Pancreas (tissue), 10 donors: ENCODE data around the gene C19orf81. TPM values are rescaled to one million over a fixed set of nuclear protein-coding genes. Genes with fewer than 3 reads are reported as not detected.
"Not testable (repeated sequence)": the region's sequence is repeated elsewhere in the genome, so short reads cannot be mapped to it uniquely, and the experiment has no call there.

ENCODE experiments used
- ATAC-seq, 4 donors: fragments of 200-7000 bp; cut with Tn5 transposase; one replicate each; pipeline versions ENCODE4 v1.8.0 to v1.9.1; 2020; ENCODE audit warnings: mild to moderate bottlenecking in 4 of 4, moderate library complexity in 4 of 4
- DNase-seq, 6 donors: peaks; one replicate each; pipeline ENCODE4 v3.0.0-alpha.2; 2020
- FAIRE-seq: peaks from 2 replicates; lab custom pipeline; 2012; peaks lifted over from hg19 to GRCh38; lab: Jason Lieb, UNC
- H3K27ac ChIP-seq, 4 donors: fragments of 200-600 bp; sonication (generic); 1 replicate in 3 of 4; 2 replicates in 1 of 4; pipeline versions ENCODE4 v1.5.0 to v1.8.0; 2020
- H3K27me3 ChIP-seq, 4 donors: fragments of 200-600 bp; one replicate each; pipeline ENCODE4 v1.8.0; 2021
- H3K36me3 ChIP-seq, 3 donors: fragments of 200-600 bp; sonication (generic) in 1 of 3; one replicate each; pipeline versions ENCODE4 v1.5.0 to v1.8.0; 2020 to 2021
- H3K4me1 ChIP-seq, 3 donors: fragments of 200-600 bp; one replicate each; pipeline ENCODE4 v1.8.0; 2021
- H3K4me3 ChIP-seq, 4 donors: fragments of 200-600 bp; sonication (generic) in 2 of 4; one replicate each; pipeline versions ENCODE4 v1.5.0 to v1.8.0; 2020 to 2021
- H3K9me3 ChIP-seq, 4 donors: fragments of 200-600 bp; one replicate each; pipeline ENCODE4 v1.8.0; 2021
- WGBS, 2 donors: extraction: QIAGEN DNeasy Blood & Tissue Kit; methylation state at CpG; one replicate each; pipeline ENCODE4 v1.1.7; 2013; 5-methylcytosine and 5-hydroxymethylcytosine counted together
- intact Hi-C, 3 donors: fragments of 100-400 bp; cut with DNase I; formaldehyde crosslinking; loops; one replicate each; pipeline versions ENCODE4 v1.11.1 to v1.14.2; 2022
- polyA plus RNA-seq, 2 donors: library from polyadenylated mRNA; stranded (reverse); fragments of 200-250 nt; gene quantifications; one replicate each; pipeline ENCODE4 v1.2.3, GENCODE V29; 2013
- total RNA-seq, 6 donors: library from RNA; stranded (reverse); fragmentation: NEBNext Ultra II Directional in 4 of 6; extraction: Animal tissue kit (Norgen Biotek cat#: 25700) in 4 of 6; gene quantifications; one replicate each; pipeline versions ENCODE4 v1.2.1 to v1.2.4, GENCODE V29; 2021 to 2023
- TF ChIP-seq, protein P1 (sequence below), 4 donors: fragments of 200-600 bp; sonication (generic) in 3 of 4; IDR thresholded peaks; one replicate each; pipeline versions ENCODE4 v1.5.0 to v1.8.0; 2021; ENCODE audit warnings: antibody characterized with exemption in 4 of 4
- donor health status: healthy with polysubstance abuse.
- donor health status: DM: no; HTN: no; CAD: no; lungs with moderate emphysema.
- donor health status: DM: no; HTN: no; CAD: no.
- donor health status: control.
- donor health status: control.
- donor health status: Bipolar disorder and iron deficiency.
- donor health status: DM: yes; HTN: yes; CAD: no.
- donor health status: DM: no; HTN: no; CAD: no.
- donor health status: DM: no; HTN: no; CAD: no.
- donor health status: DM: yes; HTN: yes; CAD: no.

Gene C19orf81
- total and polyA plus RNA-seq, 8 donors, result 0.40 to 1.2 (median 0.91) TPM; not detected in 3

DNA sequence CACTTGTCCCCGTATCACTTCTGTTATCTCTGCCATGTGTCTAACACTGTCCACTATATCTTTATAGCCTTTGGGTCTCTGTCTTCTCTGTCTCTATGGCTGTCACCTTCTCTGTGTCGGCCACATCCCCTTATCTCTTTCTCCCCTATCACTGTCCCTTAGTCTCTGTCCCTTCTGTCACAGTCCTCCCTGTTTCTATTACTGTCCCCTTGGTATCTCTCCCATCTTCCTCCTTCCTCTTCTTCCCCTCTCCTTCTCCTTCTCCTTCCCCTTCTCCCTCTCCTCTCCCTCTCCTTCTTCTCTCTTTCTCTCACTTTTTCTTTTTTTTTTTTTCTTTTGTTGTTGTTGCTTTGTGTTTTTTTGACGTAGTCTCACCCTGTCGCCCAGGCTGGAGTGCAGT lies 46.3 kb upstream of the C19orf81 start:
- no peak for FAIRE-seq
- H3K36me3 ChIP-seq, result no peaks in the 10 kb centered on the region
- no peak for ATAC-seq
- peaks cover 0 to 8% (median 0%) of the 10 kb centered on the region in 4 donors for H3K27me3 ChIP-seq
- no peak for DNase-seq
- H3K9me3 ChIP-seq, result no peaks in the 10 kb centered on the region
- intact Hi-C loops, result no loop called here
- WGBS, 2 donors, result 56 to 77% methylated on average over 4 of the region's 4 CpGs
- H3K27ac ChIP-seq, result no peak overlapping the region
- TF ChIP-seq, protein P1, sequence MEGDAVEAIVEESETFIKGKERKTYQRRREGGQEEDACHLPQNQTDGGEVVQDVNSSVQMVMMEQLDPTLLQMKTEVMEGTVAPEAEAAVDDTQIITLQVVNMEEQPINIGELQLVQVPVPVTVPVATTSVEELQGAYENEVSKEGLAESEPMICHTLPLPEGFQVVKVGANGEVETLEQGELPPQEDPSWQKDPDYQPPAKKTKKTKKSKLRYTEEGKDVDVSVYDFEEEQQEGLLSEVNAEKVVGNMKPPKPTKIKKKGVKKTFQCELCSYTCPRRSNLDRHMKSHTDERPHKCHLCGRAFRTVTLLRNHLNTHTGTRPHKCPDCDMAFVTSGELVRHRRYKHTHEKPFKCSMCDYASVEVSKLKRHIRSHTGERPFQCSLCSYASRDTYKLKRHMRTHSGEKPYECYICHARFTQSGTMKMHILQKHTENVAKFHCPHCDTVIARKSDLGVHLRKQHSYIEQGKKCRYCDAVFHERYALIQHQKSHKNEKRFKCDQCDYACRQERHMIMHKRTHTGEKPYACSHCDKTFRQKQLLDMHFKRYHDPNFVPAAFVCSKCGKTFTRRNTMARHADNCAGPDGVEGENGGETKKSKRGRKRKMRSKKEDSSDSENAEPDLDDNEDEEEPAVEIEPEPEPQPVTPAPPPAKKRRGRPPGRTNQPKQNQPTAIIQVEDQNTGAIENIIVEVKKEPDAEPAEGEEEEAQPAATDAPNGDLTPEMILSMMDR (IDR thresholded peaks at IDR 0.05), result no peak
- H3K4me3 ChIP-seq, result no peak overlapping the region
- no peaks in the 10 kb centered on the region for H3K4me1 ChIP-seq

DNA sequence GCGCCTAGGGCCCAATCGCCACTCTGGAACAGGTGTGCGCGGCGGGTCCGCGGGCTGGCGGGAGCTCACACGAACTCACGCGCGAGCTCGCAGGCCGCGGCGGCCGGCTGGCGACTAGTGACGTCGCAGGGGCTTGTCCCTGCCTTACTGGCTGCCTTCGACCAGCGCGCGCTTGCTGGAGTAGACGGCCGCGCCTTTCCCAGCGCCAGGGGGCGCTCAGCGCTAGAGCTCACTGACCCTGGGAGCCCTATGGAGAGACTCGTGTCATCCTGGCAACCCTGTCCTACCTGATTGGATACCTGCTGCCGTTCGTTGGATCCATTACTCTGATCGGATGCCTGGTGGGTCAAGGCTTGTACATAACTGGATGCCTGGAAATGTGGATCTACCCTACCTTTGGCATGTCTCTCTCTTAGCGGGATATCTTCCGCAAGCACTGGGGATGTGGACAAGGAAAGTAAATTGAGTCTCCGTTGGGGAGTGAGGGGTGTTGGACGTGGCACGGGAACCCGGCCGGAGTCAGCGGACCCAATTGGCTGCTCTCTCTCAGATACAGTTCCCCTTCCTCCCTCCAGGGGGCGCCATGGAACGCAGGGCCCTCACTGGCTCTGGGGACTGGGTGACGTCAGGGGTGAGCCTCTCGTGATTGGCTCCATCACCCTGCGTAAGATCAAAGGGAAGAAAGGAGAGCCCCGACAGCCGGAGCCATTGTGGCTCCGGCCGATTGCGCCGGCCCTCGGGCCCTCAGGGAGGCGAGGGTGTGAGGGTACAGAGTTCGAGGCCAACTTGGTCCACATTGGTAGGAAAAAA lies 44.8 kb upstream of the C19orf81 start:
- H3K9me3 ChIP-seq, H3K27ac ChIP-seq, intact Hi-C loops, H3K36me3 ChIP-seq, H3K27me3 ChIP-seq, FAIRE-seq, H3K4me1 ChIP-seq, H3K4me3 ChIP-seq, DNase-seq: not testable (repeated sequence)
- WGBS, 2 donors, result 41% methylated on average over 47 of the region's 56 CpGs; no CpG with 5 or more reads in 1 of the 2 donors
- peak in 2 of 4 donors; percentile 49 to 54 for ATAC-seq

DNA sequence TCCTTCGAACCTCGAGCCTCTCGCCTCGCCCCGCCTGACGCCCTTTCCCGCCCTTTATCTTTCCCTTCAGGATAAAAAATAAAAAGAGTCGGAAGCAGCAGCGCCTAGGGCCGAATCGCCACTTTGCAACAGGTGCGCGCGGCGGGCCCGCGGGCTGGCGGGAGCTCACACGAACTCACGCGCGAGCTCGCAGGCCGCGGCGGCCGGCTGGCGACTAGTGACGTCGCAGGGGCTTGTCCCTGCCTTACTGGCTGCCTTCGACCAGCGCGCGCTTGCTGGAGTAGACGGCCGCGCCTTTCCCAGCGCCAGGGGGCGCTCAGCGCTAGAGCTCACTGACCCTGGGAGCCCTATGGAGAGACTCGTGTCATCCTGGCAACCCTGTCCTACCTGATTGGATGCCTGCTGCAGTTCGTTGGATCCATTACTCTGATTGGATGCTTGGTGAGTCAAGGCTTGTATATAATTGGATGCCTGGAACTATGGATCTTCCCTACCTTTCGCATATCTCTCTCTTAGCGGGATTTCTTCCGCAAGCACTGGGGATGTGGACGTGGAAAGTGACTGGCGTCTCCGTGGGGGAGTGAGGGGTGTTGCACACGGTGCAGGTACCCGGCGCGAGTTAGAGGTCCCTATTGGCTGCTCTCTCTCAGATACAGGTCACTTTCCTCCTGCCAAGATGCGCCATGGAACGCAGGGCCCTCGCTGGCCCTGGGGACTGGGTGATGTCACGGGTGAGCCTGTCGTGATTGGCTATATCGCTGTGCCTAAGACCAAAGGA lies 43.0 kb upstream of the C19orf81 start:
- H3K9me3 ChIP-seq, DNase-seq, H3K36me3 ChIP-seq, H3K4me3 ChIP-seq, intact Hi-C loops, FAIRE-seq, H3K27ac ChIP-seq, H3K27me3 ChIP-seq, H3K4me1 ChIP-seq: not testable (repeated sequence)
- peak in 2 of 4 donors; percentile 64 to 68 for ATAC-seq
- 33 to 34% methylated on average over 46 to 50 of the region's 58 CpGs for WGBS, 2 donors

DNA sequence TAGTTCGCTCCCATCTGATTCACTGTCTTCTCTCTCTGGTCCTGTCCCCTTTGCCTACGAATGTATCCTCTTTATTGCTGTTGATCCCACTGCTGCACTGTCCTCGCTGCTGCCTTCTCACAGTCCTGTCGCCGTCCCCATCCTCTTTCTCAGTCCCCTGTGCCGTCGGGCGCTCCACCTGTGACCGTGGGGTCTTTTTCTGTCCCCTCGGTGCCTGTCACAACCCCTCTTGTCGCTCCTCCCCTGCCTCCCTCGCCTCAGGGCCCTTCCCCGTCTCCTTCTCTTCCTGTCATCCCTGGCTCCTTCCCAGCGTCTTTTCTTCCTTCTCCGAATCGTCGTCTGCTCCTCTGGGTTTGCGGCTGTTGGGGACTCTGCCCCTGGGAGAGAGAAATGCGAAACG lies 41.9 kb upstream of the C19orf81 start:
- no peak for FAIRE-seq
- 65 to 73% methylated on average over 20 of the region's 20 CpGs for WGBS, 2 donors

DNA sequence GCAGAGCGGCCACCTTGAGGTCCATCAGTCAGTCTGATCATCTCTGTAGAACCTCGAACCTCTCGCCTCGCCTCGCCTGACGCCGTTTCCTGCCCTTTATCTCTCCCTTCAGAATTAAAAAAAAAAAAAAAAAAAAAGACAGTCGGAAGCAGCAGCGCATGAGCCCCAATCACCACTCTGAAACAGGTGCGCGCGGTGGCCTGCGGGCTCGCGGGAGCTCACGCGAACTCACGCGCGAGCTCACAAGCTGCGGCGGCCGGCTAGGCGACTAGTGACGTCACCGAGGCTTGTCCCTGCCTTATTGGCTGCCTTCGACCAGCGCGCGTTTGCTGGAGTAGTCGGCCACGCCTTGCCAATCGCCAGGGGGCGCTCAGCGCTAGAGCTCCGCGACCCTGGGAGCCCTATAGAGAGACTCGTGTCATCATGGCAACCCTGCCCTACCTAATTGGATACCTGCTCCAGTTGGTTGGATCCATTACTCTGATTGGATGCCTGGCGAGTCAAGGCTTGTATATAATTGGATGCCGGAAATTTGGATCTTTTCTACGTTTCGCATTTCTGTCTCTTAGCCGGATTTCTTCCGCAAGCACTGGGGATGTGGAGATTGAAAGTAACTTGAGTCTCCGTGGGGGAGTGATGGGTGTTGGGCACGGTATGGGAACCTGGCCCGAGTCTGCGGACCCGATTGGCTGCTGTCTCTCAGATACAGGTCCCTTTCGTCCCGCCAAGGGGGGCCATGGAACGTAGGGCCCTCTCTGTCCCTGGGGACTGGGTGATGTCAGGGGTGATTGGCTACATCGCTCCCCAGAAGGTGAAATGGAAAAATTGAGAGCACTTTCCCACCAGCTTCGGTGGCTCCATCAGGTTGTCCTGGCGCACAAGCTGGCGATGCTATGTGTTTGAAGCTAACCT lies 41.1 kb upstream of the C19orf81 start:
- WGBS, 2 donors, result 15 to 19% methylated on average over 55 to 56 of the region's 56 CpGs
- Histone ChIP-seq H3K4me1 (no peaks in the 10 kb centered on the region), H3K36me3 (no peaks in the 10 kb centered on the region), H3K4me3 (no peak overlapping the region), H3K9me3 (no peaks in the 10 kb centered on the region), H3K27me3 (peaks cover 0 to 8% (median 0%) of the 10 kb centered on the region in 4 donors), H3K27ac (no peak overlapping the region)
- TF ChIP-seq, protein P1 (IDR thresholded peaks at IDR 0.05), result no peak
- peak; percentile 40 to 90 (median 62) for ATAC-seq
- FAIRE-seq, result no peak
- peak; percentile 39 to 82 (median 62) for DNase-seq
- intact Hi-C loops, result no loop called here

More for the DNA sequence above, 41.9 kb upstream of the C19orf81 start:
- no peak overlapping the region for H3K27ac ChIP-seq
- intact Hi-C loops, result no loop called here
- peaks cover 0 to 8% (median 0%) of the 10 kb centered on the region in 4 donors for H3K27me3 ChIP-seq
- ATAC-seq, result no peak
- no peaks in the 10 kb centered on the region for H3K9me3 ChIP-seq
- H3K4me1 ChIP-seq, result no peaks in the 10 kb centered on the region
- DNase-seq, result peak in 1 of 6 donors; percentile 27
- H3K4me3 ChIP-seq, result no peak overlapping the region
- no peaks in the 10 kb centered on the region for H3K36me3 ChIP-seq
- TF ChIP-seq, protein P1 (IDR thresholded peaks at IDR 0.05), result no peak

DNA sequence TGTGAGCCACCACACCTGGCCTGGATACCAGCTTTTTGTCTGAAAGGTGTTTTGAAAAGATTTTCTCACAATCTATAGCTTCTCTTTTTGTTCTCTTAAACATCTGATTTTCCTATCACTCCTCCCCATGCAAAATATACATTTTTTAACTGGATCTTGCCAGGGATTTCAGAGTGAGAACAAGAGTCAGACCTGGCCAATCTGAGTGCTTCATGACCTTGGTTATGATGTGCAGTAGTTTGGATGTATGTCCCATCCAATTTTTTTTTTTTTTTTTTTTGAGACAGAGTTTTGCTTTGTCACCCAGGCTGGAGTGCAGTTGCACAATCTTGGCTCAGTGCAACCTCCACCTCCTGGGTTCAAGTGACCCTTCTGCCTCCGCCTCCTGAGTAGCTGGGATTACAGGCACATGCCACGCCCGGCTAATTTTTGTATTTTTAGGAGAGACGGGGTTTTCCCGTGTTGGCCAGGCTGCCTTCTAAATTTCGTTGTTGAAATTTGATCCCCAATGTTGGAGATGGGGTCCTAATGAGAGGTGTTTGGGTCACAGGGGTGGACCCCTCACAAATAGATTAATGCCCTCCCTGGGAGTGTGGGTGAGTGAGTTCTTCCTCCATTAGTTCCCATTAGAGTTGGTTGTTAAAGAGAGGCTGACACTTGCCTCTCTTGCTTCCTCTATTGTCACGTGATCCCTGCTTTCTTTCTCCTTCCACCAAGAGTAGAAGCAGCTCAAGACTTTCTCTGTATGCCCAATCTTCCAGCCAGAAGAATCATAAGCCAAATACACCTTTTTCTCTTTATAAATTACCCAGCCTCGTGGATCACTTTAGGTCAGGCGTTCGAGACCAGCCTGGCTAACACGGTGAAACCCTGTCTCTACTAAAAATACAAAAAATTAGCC lies 36.5 kb upstream of the C19orf81 start:
- H3K36me3 ChIP-seq, DNase-seq, H3K27ac ChIP-seq, FAIRE-seq, ATAC-seq, H3K4me1 ChIP-seq, H3K4me3 ChIP-seq, H3K9me3 ChIP-seq, intact Hi-C loops, H3K27me3 ChIP-seq: not testable (repeated sequence)
- WGBS, 2 donors, result 64 to 74% methylated on average over 11 of the region's 11 CpGs

DNA sequence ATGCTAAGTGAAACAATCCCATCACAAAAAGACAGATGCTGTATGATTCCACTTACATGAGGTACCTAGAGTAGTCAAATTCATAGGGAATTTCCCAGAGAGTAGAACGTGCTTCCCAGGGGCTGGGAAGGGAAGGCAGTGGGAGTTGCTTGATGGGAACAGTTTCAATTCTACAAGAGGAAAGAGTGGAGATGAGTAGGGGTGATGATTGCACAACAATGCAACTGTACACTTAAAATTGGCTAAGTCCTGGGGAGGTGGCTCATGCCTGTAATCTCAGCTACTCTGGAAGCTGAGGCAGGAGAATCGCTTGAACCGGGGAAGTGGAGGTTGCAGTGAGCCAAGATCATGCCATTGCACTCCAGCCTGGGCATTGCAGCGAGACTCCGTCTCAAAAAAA lies 30.9 kb upstream of the C19orf81 start:
- H3K27ac ChIP-seq, ATAC-seq, intact Hi-C loops, H3K27me3 ChIP-seq, H3K36me3 ChIP-seq, DNase-seq, H3K4me1 ChIP-seq, H3K4me3 ChIP-seq, H3K9me3 ChIP-seq, FAIRE-seq: not testable (repeated sequence)
- 67 to 88% methylated on average over 4 of the region's 5 CpGs for WGBS, 2 donors
